HG02840 (cell line): ENCODE data around the gene SMAP2.

Experiments used
- ATAC-seq: cut with Tn5 transposase; IDR thresholded peaks from one replicate; pipeline ENCODE4 v1.9.1; 2021; ENCODE audit warnings: mild to moderate bottlenecking, moderate library complexity, moderate number of reproducible peaks; ENCODE audit not compliant: unreplicated experiment, low FRiP score

The SMAP2 gene

GRCh38 chr1:40462956-40463590 lies 89.5 kb downstream of the SMAP2 start:
- ATAC-seq: no peak

- no peak for ATAC-seq
Observed at GRCh38 chr1:40469327-40469726, 95.8 kb downstream of the SMAP2 start.
